NB4 (cell line): ENCODE data around the gene DAAM2.

Experiments used
- CTCF ChIP-seq: IDR thresholded peaks from one replicate; pipeline ENCODE4 v1.5.1; 2012; ENCODE audit warnings: low read depth, low read length
- MAX ChIP-seq: IDR thresholded peaks from 2 replicates; pipeline ENCODE4 v1.6.1; 2011; ENCODE audit warnings: low read depth, low read length
- MYC ChIP-seq: IDR thresholded peaks from 2 replicates; pipeline ENCODE4 v1.6.1; 2011; ENCODE audit warnings: low read depth, low read length
- POLR2A ChIP-seq: IDR thresholded peaks from 2 replicates; pipeline ENCODE4 v1.6.1; 2011; ENCODE audit warnings: mild to moderate bottlenecking; ENCODE audit not compliant: insufficient read length; ENCODE audit errors: extremely low read depth

- TF ChIP-seq CTCF: no peak
- TF ChIP-seq POLR2A: no peak
- TF ChIP-seq MAX: no peak
- TF ChIP-seq MYC: no peak
These were observed 57.6 kb downstream of the DAAM2 start for GRCh38 chr6:39849764-39850163.
